ENCODE measurements around the gene FHOD1. TPM values are rescaled to one million over a fixed set of nuclear protein-coding genes. Genes with fewer than 3 reads are reported as not detected.

The FHOD1 gene
- total and polyA plus RNA-seq, 10 of the 15 experiments (the other 5 are each of a cell fraction or from before 2014, with no cell fraction given), result 8.9 to 65.7 (median 18.1) TPM

GRCh38 chr16:67216612-67217490 is 30.4 kb downstream of the FHOD1 start (continued):
- TF ChIP-seq, protein P1, sequence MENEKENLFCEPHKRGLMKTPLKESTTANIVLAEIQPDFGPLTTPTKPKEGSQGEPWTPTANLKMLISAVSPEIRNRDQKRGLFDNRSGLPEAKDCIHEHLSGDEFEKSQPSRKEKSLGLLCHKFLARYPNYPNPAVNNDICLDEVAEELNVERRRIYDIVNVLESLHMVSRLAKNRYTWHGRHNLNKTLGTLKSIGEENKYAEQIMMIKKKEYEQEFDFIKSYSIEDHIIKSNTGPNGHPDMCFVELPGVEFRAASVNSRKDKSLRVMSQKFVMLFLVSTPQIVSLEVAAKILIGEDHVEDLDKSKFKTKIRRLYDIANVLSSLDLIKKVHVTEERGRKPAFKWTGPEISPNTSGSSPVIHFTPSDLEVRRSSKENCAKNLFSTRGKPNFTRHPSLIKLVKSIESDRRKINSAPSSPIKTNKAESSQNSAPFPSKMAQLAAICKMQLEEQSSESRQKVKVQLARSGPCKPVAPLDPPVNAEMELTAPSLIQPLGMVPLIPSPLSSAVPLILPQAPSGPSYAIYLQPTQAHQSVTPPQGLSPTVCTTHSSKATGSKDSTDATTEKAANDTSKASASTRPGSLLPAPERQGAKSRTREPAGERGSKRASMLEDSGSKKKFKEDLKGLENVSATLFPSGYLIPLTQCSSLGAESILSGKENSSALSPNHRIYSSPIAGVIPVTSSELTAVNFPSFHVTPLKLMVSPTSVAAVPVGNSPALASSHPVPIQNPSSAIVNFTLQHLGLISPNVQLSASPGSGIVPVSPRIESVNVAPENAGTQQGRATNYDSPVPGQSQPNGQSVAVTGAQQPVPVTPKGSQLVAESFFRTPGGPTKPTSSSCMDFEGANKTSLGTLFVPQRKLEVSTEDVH (IDR thresholded peaks at IDR 0.05; ENCODE audit: low read depth, partially characterized antibody), result no peak
- no peak for TF ChIP-seq RAD51 (IDR thresholded peaks at IDR 0.05)
- TF ChIP-seq ZNF24 (IDR thresholded peaks at IDR 0.05), result no peak
- TF ChIP-seq GABPA (IDR thresholded peaks at IDR 0.05; ENCODE audit: low read depth), result no peak
- TF ChIP-seq MYC (IDR thresholded peaks at IDR 0.05; ENCODE audit: insufficient read depth, insufficient read length, insufficient replicate concordance, low read length, severe bottlenecking), result no peak

DNA sequence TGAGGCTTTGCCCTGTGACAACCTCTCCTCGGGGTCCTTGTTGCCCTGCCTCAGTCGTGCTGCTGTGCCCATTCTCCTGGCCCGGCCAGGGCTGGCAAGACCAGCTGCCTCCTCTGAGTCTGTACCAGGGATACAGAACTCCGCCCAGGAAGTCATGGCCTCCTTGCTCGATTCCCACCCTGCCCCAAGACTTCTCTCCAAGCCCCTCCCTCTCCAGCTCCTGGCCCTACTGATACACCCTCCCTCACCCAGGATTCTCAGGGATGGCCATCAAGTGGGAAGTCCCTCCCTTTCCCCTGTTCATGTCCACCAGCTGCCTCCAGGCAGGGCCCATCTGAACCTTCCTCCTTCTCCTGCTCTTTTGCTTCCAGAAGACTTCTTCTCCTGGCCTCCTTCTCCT is 31.6 kb downstream of the FHOD1 start:
- H3K4me1 ChIP-seq (ENCODE audit: control insufficient read depth, insufficient read depth, low read length), result no peaks in the 10 kb centered on the region
- ChIA-PET SMC1A (ENCODE audit: uncharacterized antibody, unreplicated experiment) (no interaction called here), CTCF (no interaction called here), RAD21 (ENCODE audit: unreplicated experiment) (no interaction called here), POLR2A (interaction anchor here (1.1 kb wide), 1 partner anchor 11 kb away, joined by 4 read pairs; the partner anchor contains the start of gene TMEM208)
- no peak overlapping the region for H3K4me2 ChIP-seq (ENCODE audit: control insufficient read depth, insufficient read depth)
- TF ChIP-seq CHD1 (IDR thresholded peaks at IDR 0.05; ENCODE audit: low read depth, low read length) (no peak), PAX8 (IDR thresholded peaks at IDR 0.05) (no peak), TARDBP (IDR thresholded peaks at IDR 0.05; ENCODE audit: borderline replicate concordance) (no peak), NR2C1 (IDR thresholded peaks at IDR 0.05) (no peak)
- no TSS peak for BruUV-seq (replicated peaks)
- FAIRE-seq (no peak), DNase-seq (ENCODE audit: low read depth, low spot score) (no peak), ATAC-seq (no peak)
- H3K36me3 ChIP-seq (ENCODE audit: control insufficient read depth in 2 of 2, insufficient read depth in 2 of 2, low read length in 1 of 2), result no peaks in the 10 kb centered on the region
- H3K27me3 ChIP-seq (replicated peaks in 1 of 2; ENCODE audit: control insufficient read depth in 2 of 2, insufficient read depth in 2 of 2, low read length in 1 of 2), result no peaks in the 10 kb centered on the region
- no peaks in the 10 kb centered on the region for H4K20me1 ChIP-seq (ENCODE audit: control insufficient read depth, insufficient read depth)
- intact Hi-C loops (cut with micrococcal nuclease; ENCODE audit: unreplicated experiment) (no loop called here), in situ Hi-C loops (cut with MboI) (no loop called here)
- no peak overlapping the region for H3K4me3 ChIP-seq
- H3K9me3 ChIP-seq (replicated peaks; ENCODE audit: control insufficient read depth, insufficient read depth, low read length), result no peaks in the 10 kb centered on the region
- no peak overlapping the region for H3K9ac ChIP-seq (ENCODE audit: control insufficient read depth, insufficient read depth, low read length)
- WGBS (ENCODE audit: insufficient coverage, insufficient replicate concordance, low lambda C conversion rate, missing lambda C conversion rate), result 28% methylated on average over 5 of the region's 5 CpGs
- H2AFZ ChIP-seq (ENCODE audit: control insufficient read depth, low read depth, low read length), result no peak overlapping the region
- H3K27ac ChIP-seq (ENCODE audit: control insufficient read depth, insufficient read depth), result no peak overlapping the region
- no peaks in the 10 kb centered on the region for H3K79me2 ChIP-seq (ENCODE audit: control insufficient read depth, insufficient read depth, low read length)

Measured in GM12878 (cell line).